Testis (tissue), 3 donors: ENCODE results near the gene KLC3. TPM values are rescaled to one million over a fixed set of nuclear protein-coding genes. Genes with fewer than 3 reads are reported as not detected.

Experiments
- DNase-seq: peaks from one replicate; pipeline ENCODE4 v3.0.0-alpha.2; 2019
- H3K27ac ChIP-seq, 2 donors: fragments of 200-600 bp; sonication (generic); one replicate each; pipeline ENCODE4 v1.5.1; 2019
- H3K27me3 ChIP-seq: fragments of 200-600 bp; sonication (generic); one replicate; pipeline ENCODE4 v1.5.1; 2019
- H3K36me3 ChIP-seq: fragments of 200-600 bp; sonication (generic); one replicate; pipeline ENCODE4 v1.5.1; 2017; ENCODE audit warnings: low read depth; ENCODE audit errors: missing control alignments
- H3K4me1 ChIP-seq: fragments of 200-600 bp; sonication (generic); one replicate; pipeline ENCODE4 v1.5.1; 2019
- H3K4me3 ChIP-seq, 2 donors: fragments of 200-600 bp; sonication (generic); one replicate each; pipeline ENCODE4 v1.5.1; 2017 to 2019
- H3K9me3 ChIP-seq: fragments of 200-600 bp; sonication (generic); one replicate; pipeline ENCODE4 v1.5.1; 2017
- POLR2A ChIP-seq: fragments of 450-650 bp; IDR thresholded peaks from one replicate; pipeline ENCODE4 v1.6.1; 2017; ENCODE audit warnings: antibody characterized with exemption, mild to moderate bottlenecking, moderate library complexity
- WGBS, 2 donors: methylation state at CpG; one replicate each; pipeline ENCODE4 v1.1.5; 2018; 5-methylcytosine and 5-hydroxymethylcytosine counted together
- intact Hi-C: fragments of 100-400 bp; cut with DNase I; formaldehyde crosslinking; loops from one replicate; pipeline ENCODE4 v1.15.1; 2023; ENCODE audit warnings: low total_unique reads
- polyA plus RNA-seq: library from polyadenylated mRNA; stranded (reverse); fragments of 350-450 nt; fragmentation: Illumina TruSeq; extraction: RNeasy Lipid Tissue Mini Kit (QIAGEN cat#74804); gene quantifications from one replicate; pipeline ENCODE4 v1.2.3, GENCODE V29; 2014; ENCODE audit warnings: low read depth, low replicate concordance; ENCODE audit not compliant: insufficient read depth
- total RNA-seq, 2 donors: library from RNA; depleted of rRNA; stranded (reverse); fragments of >200 nt; gene quantifications; one replicate each; pipeline ENCODE4 v1.2.3, GENCODE V29; 2016
- TF ChIP-seq, protein P1 (sequence below), 3 experiments: fragments of 450-650 bp in 2 of 3; fragments of 200-600 bp in 1 of 3; sonication (generic) in 1 of 3; IDR thresholded peaks; one replicate each; pipeline ENCODE4 v1.5.1; 2016 to 2019; ENCODE audit warnings: antibody characterized with exemption in 3 of 3, mild to moderate bottlenecking in 2 of 3, moderate library complexity in 1 of 3

The KLC3 gene
- total and polyA plus RNA-seq, 3 donors from 2014 or later = 5.9 to 13.7 (median 6.4) TPM

DNA sequence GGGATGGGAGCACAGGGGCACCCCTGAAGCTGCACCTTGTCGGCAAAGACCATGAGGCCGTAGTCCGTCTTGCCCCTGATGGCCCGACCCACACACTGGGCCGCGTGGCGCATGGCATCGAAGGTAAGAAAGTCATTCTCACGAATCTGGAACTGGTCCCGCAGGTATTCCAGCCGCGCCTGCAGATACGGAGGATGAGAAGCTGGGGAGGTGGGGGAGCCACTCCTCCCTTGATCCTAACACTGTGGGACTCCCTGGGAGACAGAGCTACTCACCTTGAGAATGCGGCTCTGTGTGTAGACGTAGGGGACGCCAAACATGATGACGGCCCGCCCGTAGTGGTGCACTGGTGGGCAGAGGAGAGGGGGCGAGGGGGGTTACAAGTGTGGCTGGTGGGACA lies 11.9 kb downstream of the KLC3 start:
- Histone ChIP-seq H3K27ac (no peak overlapping the region), H3K9me3 (no peaks in the 10 kb centered on the region), H3K36me3 (no peaks in the 10 kb centered on the region), H3K4me1 (no peaks in the 10 kb centered on the region), H3K27me3 (no peaks in the 10 kb centered on the region), H3K4me3 (no peak overlapping the region)
- intact Hi-C loops = no loop called here
- no peak for TF ChIP-seq POLR2A
- TF ChIP-seq, protein P1, sequence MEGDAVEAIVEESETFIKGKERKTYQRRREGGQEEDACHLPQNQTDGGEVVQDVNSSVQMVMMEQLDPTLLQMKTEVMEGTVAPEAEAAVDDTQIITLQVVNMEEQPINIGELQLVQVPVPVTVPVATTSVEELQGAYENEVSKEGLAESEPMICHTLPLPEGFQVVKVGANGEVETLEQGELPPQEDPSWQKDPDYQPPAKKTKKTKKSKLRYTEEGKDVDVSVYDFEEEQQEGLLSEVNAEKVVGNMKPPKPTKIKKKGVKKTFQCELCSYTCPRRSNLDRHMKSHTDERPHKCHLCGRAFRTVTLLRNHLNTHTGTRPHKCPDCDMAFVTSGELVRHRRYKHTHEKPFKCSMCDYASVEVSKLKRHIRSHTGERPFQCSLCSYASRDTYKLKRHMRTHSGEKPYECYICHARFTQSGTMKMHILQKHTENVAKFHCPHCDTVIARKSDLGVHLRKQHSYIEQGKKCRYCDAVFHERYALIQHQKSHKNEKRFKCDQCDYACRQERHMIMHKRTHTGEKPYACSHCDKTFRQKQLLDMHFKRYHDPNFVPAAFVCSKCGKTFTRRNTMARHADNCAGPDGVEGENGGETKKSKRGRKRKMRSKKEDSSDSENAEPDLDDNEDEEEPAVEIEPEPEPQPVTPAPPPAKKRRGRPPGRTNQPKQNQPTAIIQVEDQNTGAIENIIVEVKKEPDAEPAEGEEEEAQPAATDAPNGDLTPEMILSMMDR (IDR thresholded peaks at IDR 0.05) = no peak
- DNase-seq = no peak
- 88 to 95% methylated on average over 20 of the region's 20 CpGs for WGBS, 2 donors

DNA sequence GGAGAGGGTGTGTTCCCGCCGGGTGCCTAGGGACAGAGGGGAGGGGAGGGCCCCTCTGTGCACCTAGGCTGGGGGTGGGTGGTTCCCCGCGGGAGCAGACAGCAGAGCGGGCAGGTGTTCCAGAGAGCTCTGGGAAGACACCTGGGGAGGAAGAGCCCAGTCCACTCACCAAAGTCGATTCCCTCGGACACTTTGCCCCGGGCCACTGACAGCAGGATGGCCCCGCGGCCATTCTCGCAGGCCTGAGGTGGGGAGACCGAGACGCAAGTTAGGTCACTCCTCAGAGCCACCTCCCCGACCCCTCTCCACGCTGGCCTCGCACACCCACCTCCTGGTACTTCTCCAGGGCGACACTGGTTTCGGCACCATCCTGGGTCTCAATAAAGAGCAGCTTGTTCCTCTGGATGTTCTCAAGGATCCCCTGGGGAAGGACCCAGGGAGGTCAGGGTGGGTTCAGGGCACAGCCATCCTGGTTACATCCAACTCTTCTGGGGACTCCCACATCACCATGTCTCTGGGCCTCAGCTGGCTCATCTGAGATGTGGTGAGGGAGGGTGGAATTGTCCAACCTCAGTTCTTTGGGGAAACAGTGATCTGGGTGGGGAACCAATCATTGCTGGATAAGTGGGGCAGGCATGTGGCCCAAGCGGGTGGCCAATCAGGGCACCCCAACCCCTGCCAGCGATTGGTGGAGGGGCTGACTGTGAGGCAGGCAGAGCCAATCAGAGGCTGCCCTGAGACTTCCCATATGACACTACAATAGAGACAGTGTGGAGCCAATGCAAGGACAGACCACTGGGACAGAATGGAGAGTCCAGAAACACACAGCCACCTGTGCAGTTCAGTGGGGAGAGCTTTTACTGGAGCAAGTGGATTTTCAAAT lies 12.6 kb downstream of the KLC3 start:
- H3K4me1 ChIP-seq = no peaks in the 10 kb centered on the region
- DNase-seq = no peak
- TF ChIP-seq, protein P1 (IDR thresholded peaks at IDR 0.05) = no peak
- no peak for TF ChIP-seq POLR2A
- no peak overlapping the region for H3K4me3 ChIP-seq
- H3K27me3 ChIP-seq = no peaks in the 10 kb centered on the region
- no peaks in the 10 kb centered on the region for H3K9me3 ChIP-seq
- intact Hi-C loops = no loop called here
- WGBS, 2 donors = 88 to 90% methylated on average over 8 to 12 of the region's 20 CpGs
- no peaks in the 10 kb centered on the region for H3K36me3 ChIP-seq
- H3K27ac ChIP-seq = no peak overlapping the region

DNA sequence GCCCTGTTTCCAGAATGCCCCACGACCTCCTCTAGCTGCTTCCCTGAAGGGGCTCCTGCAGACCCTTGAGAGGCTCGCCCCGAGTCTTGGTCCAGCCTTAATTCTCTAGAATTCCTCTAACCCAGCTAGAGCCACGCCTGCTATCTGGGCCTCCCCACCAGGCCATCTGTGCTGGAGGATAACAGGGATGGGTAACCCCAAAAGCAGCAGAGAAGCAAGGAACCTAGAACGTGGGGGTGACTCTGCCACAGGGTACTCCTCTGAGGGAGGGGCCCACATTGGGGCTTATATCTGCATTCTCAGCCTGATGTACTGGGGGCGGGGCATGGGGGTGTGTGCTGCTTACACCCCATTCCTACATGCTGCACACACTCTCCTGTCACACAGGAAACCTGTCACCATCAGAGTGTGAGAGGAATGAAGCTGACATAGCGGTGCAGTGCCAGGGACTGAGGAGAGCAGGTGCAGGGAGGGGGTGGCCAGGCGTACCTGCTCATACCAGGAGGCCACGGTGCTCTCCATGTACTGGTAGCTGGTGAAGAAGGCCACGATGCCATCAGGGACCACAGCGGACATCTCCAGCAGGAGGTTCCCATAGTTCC lies 13.8 kb downstream of the KLC3 start:
- intact Hi-C loops = no loop called here

DNA sequence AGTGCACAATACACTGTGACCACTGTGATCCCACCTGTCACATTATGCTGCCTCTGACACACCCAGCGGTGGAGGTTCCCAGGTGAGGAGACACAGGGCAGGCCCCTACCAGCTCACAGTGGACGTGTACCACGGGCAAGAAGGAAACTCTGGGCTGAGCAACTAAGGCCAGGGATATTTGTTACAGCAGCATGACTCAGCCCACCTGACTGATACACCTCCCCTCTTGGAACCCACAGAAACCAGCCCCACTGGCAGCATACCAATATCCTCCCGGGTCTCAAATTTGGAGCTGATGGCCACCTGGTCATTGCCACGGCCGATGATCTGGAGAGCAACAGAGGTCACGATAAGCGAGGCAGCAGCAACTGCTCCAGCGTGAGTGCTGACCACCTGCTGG lies 14.9 kb downstream of the KLC3 start:
- Histone ChIP-seq H3K27ac (no peak overlapping the region), H3K4me1 (no peaks in the 10 kb centered on the region), H3K9me3 (no peaks in the 10 kb centered on the region), H3K4me3 (no peak overlapping the region), H3K27me3 (no peaks in the 10 kb centered on the region), H3K36me3 (no peaks in the 10 kb centered on the region)
- TF ChIP-seq, protein P1 (IDR thresholded peaks at IDR 0.05) = no peak
- no peak for TF ChIP-seq POLR2A
- 92 to 97% methylated on average over 6 to 9 of the region's 9 CpGs for WGBS, 2 donors
- intact Hi-C loops = no loop called here
- no peak for DNase-seq

More for the DNA sequence above, 13.8 kb downstream of the KLC3 start:
- H3K27ac ChIP-seq = no peak overlapping the region
- no peaks in the 10 kb centered on the region for H3K36me3 ChIP-seq
- no peaks in the 10 kb centered on the region for H3K27me3 ChIP-seq
- no peak for DNase-seq
- WGBS, 2 donors = 82 to 92% methylated on average over 9 to 11 of the region's 11 CpGs
- H3K4me1 ChIP-seq = no peaks in the 10 kb centered on the region
- H3K4me3 ChIP-seq = no peak overlapping the region
- no peaks in the 10 kb centered on the region for H3K9me3 ChIP-seq
- TF ChIP-seq, protein P1 (IDR thresholded peaks at IDR 0.05) = no peak
- no peak for TF ChIP-seq POLR2A
